Ovary (tissue), 9 donors: ENCODE data around the gene SHOX. TPM values are rescaled to one million over a fixed set of nuclear protein-coding genes. Genes with fewer than 3 reads are reported as not detected.

Source experiments
- DNase-seq, 5 donors: peaks; one replicate each; pipeline ENCODE4 v3.0.0-alpha.2; 2019 to 2020
- H3K27ac ChIP-seq, 2 donors: fragments of 200-600 bp; one replicate each; pipeline versions ENCODE4 v1.5.1 to v1.8.0; 2019 to 2022
- H3K27me3 ChIP-seq: fragments of 200-600 bp; one replicate; pipeline ENCODE4 v1.8.0; 2022
- H3K36me3 ChIP-seq: fragments of 200-600 bp; sonication (generic); one replicate; pipeline ENCODE4 v1.5.1; 2019
- H3K4me1 ChIP-seq: one replicate; pipeline ENCODE4 v1.8.1; 2013; ENCODE audit warnings: mild to moderate bottlenecking, moderate library complexity; ENCODE audit not compliant: insufficient read depth
- H3K4me3 ChIP-seq: fragments of 200-600 bp; sonication (generic); one replicate; pipeline ENCODE4 v1.5.1; 2017
- H3K9me3 ChIP-seq, 2 donors: fragments of 200-600 bp in 1 of 2; sonication (generic) in 1 of 2; one replicate each; pipeline versions ENCODE4 v1.5.1 to v1.8.1; 2013 to 2019; ENCODE audit warnings: mild to moderate bottlenecking in 1 of 2, moderate library complexity in 1 of 2
- EP300 ChIP-seq: sonication (generic); formaldehyde crosslinking; IDR thresholded peaks from one replicate; pipeline ENCODE4 v1.6.1; 2017; ENCODE audit warnings: antibody characterized with exemption
- POLR2A ChIP-seq: fragments of 450-650 bp; IDR thresholded peaks from one replicate; pipeline ENCODE4 v1.6.1; 2017; ENCODE audit warnings: antibody characterized with exemption, mild to moderate bottlenecking, moderate library complexity
- WGBS, 3 donors: extraction: QIAGEN DNeasy Blood & Tissue Kit in 1 of 3; methylation state at CpG; one replicate each; pipeline versions ENCODE4 v1.1.5 to v1.1.7; 2013 to 2017; 5-methylcytosine and 5-hydroxymethylcytosine counted together
- intact Hi-C, 4 donors: fragments of 100-400 bp; cut with DNase I; formaldehyde crosslinking; loops; one replicate each; pipeline versions ENCODE4 v1.11.0 to v1.15.1; 2022 to 2023
- polyA plus RNA-seq, 2 donors: library from polyadenylated mRNA; stranded (reverse); fragments of 200-250 nt in 1 of 2; fragments of 350-450 nt in 1 of 2; fragmentation: Illumina TruSeq in 1 of 2; extraction: RNeasy Lipid Tissue Mini Kit (QIAGEN cat#74804) in 1 of 2; gene quantifications; one replicate each; pipeline ENCODE4 v1.2.3, GENCODE V29; 2013 to 2014
- total RNA-seq, 7 donors: library from RNA; depleted of rRNA in 2 of 7; stranded (reverse); fragments of >200 nt in 2 of 7; fragmentation: NEBNext Ultra II Directional in 3 of 7; extraction: Animal tissue kit (Norgen Biotek cat#: 25700) in 3 of 7; gene quantifications; one replicate each; pipeline versions ENCODE4 v1.1.0 to v1.2.4, GENCODE V29; 2016 to 2023
- TF ChIP-seq, protein P1 (sequence below), 3 donors: fragments of 450-650 bp in 2 of 3; fragments of 200-600 bp in 1 of 3; IDR thresholded peaks; one replicate each; pipeline versions ENCODE4 v1.5.1 to v1.8.0; 2016 to 2022; ENCODE audit warnings: antibody characterized with exemption in 3 of 3, mild to moderate bottlenecking in 1 of 3
- donor health status: DM: no; HTN: no; CAD: no; lungs with moderate emphysema.
- donor health status: DM: no; HTN: no; CAD: no.
- donor health status: Bipolar disorder and iron deficiency.
- donor health status: DM: yes; HTN: yes; CAD: no.
- donor health status: DM: no; HTN: no; CAD: no.
- donor health status: DM: yes; HTN: yes; CAD: no.

Gene SHOX
- total and polyA plus RNA-seq, 9 donors = 0.60 TPM; not detected in 8

DNA sequence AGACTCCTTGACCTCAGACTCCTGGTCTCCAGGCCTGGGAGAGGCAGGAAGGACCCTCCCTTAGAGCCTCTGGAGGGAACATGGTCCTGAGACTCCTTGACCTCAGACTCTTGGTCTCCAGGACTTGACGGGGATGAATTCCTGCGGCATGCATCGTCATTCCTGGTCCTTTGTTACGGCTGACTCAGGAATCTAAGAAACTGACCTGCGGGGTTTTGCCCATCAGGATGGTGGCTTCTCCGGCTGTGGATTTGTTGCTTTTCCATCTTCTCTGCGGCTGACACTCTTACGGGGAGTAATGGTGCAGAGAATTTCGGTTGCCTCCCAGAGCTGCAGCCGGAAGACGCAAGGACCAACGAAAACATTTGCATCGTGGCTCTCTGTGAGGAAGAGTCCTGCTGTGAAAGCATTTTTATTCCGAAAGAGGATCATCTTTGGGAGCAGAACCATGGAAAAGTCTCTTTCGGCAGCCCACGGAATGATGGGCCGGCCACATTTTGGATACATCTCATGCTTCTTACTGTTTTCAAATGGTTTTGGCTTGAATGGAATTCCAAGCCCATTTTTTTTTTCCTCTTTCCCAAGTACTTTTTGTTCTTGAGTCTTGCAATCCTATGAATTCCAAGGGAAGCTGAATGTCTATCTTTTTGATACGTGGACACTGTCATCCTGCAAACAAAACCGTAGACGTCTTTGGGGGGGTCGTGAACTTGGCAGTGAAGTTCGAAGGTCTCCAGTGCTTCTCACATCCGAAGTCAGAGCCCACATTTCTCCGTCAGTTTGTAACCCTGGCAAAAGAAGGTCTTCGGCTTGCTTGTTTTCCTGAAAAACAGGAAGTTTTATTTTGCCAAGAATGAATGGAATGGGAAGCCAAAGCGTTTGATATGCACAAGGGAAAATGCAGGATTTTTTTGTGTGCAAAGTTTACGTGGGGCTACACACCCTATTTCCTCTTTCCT, 36.5 kb downstream of the SHOX start:
- WGBS, 3 donors = 49 to 53% (median 53%) methylated on average over 27 of the region's 27 CpGs
- H3K4me3 ChIP-seq = no peak overlapping the region
- DNase-seq = no peak

DNA sequence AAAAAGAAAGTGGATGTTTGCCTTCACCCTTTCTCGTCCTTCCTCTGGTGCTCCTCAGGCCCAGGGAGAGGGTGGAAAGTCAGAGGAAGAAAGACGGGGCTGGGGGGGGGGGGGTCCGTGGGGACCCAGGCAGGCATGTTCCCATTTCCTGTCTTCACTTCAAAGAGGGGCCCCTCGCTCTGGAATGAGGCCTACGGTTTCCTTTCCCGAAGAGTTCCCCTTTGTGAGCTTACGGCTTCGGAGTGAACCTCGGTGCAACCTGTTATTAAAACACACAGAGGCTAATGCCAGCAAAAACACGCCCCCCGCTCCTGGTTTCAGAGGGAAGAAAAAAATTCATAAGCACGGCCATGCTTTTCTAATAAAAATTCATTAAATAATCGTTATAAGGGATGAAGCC, 40.1 kb downstream of the SHOX start:
- no peak for TF ChIP-seq POLR2A
- no peak for TF ChIP-seq EP300
- TF ChIP-seq, protein P1, sequence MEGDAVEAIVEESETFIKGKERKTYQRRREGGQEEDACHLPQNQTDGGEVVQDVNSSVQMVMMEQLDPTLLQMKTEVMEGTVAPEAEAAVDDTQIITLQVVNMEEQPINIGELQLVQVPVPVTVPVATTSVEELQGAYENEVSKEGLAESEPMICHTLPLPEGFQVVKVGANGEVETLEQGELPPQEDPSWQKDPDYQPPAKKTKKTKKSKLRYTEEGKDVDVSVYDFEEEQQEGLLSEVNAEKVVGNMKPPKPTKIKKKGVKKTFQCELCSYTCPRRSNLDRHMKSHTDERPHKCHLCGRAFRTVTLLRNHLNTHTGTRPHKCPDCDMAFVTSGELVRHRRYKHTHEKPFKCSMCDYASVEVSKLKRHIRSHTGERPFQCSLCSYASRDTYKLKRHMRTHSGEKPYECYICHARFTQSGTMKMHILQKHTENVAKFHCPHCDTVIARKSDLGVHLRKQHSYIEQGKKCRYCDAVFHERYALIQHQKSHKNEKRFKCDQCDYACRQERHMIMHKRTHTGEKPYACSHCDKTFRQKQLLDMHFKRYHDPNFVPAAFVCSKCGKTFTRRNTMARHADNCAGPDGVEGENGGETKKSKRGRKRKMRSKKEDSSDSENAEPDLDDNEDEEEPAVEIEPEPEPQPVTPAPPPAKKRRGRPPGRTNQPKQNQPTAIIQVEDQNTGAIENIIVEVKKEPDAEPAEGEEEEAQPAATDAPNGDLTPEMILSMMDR (IDR thresholded peaks at IDR 0.05) = no peak
- intact Hi-C loops = no loop called here
- 17 to 21% (median 17%) methylated on average over 13 of the region's 13 CpGs for WGBS, 3 donors
- H3K27ac ChIP-seq = no peak overlapping the region
- no peaks in the 10 kb centered on the region for H3K36me3 ChIP-seq
- no peak for DNase-seq
- no peak overlapping the region for H3K4me3 ChIP-seq
- no peaks in the 10 kb centered on the region for H3K27me3 ChIP-seq
- H3K4me1 ChIP-seq = no peaks in the 10 kb centered on the region
- H3K9me3 ChIP-seq = no peaks in the 10 kb centered on the region

More for the DNA sequence above, 36.5 kb downstream of the SHOX start:
- no peak overlapping the region for H3K27ac ChIP-seq
- no peaks in the 10 kb centered on the region for H3K36me3 ChIP-seq
- no peaks in the 10 kb centered on the region for H3K9me3 ChIP-seq
- TF ChIP-seq, protein P1 (IDR thresholded peaks at IDR 0.05) = no peak
- TF ChIP-seq EP300 = no peak
- no peaks in the 10 kb centered on the region for H3K4me1 ChIP-seq
- intact Hi-C loops = no loop called here
- H3K27me3 ChIP-seq = no peaks in the 10 kb centered on the region

DNA sequence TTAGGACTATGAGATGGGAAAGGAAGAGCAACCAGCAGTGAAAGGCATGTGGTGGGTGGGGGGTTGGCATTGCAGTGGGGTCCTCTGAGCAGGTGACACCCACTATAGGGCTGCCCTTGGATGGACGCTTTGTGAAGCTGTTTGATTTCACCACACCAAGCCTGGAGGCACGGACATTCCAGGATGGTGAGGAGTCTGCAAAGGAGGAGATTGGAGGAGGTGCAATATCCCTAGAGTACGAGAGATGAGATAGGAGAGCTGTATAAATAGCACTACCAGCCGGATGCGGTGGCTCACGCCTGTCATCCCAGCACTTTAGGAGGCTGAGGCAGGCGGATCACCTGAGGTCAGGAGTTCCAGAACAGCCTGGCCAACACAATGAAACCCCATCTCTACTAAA, 42.3 kb downstream of the SHOX start:
- Histone ChIP-seq H3K27ac (no peak overlapping the region), H3K9me3 (no peaks in the 10 kb centered on the region), H3K27me3 (no peaks in the 10 kb centered on the region), H3K36me3 (no peaks in the 10 kb centered on the region), H3K4me3 (no peak overlapping the region), H3K4me1 (no peaks in the 10 kb centered on the region)
- 66 to 75% (median 71%) methylated on average over 7 of the region's 7 CpGs for WGBS, 3 donors
- TF ChIP-seq POLR2A (no peak), EP300 (no peak)
- TF ChIP-seq, protein P1 (IDR thresholded peaks at IDR 0.05) = no peak
- intact Hi-C loops = no loop called here
- no peak for DNase-seq

DNA sequence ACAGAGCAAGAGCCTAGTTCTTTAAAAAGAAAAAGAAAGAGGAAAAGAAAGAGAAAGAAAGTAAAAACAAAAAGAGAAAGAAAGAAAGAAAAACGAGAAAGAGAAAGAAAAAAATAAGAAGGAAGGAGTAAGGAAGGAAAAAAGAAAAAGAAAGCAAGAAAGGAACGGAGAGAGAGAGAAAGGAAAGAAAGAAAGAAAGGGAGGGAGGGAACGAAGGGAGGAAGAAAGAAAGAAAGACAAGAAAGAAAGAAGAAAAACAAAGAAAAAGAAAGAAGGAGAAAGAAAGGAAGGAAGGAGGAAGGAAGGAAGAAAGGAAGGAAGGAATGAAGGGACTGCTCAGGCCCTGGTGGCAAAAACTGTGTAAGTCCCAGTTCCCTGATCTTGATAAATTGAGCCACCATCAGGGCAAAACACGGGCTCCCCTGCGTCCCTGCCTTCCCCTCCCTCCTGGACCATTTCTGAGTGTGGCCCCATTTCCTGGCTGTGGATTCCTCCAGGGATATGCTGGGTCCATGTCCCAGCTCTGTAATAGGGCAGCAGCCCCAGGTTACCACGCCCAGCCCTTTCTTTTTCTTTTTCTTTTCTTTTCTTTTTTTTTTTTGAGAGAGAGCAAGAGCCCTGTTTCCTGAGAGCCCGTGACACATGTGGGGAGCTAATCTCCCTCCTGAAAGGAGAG, 44.8 kb downstream of the SHOX start:
- H3K4me3 ChIP-seq = no peak overlapping the region
- no peaks in the 10 kb centered on the region for H3K27me3 ChIP-seq
- no peak overlapping the region for H3K27ac ChIP-seq
- TF ChIP-seq POLR2A = no peak
- TF ChIP-seq EP300 = no peak
- TF ChIP-seq, protein P1 (IDR thresholded peaks at IDR 0.05) = no peak
- H3K4me1 ChIP-seq = no peaks in the 10 kb centered on the region
- intact Hi-C loops = no loop called here
- H3K36me3 ChIP-seq = no peaks in the 10 kb centered on the region
- DNase-seq = no peak
- H3K9me3 ChIP-seq = no peaks in the 10 kb centered on the region
- 19 to 40% (median 35%) methylated on average over 6 to 7 of the region's 7 CpGs for WGBS, 3 donors
